NCI-H82 treated with DMSO at 0.1 percent for 48 hours (cell line): ENCODE measurements around the gene AKR1C2.
"Not testable (repeated sequence)": the region's sequence is repeated elsewhere in the genome, so short reads cannot be mapped to it uniquely, and the experiment has no call there.

Experiments used
- DNase-seq: peaks from one replicate; lab custom pipeline; 2025; ENCODE audit not compliant: unreplicated experiment; lab: John Stamatoyannopoulos, UW

Gene AKR1C2

DNA sequence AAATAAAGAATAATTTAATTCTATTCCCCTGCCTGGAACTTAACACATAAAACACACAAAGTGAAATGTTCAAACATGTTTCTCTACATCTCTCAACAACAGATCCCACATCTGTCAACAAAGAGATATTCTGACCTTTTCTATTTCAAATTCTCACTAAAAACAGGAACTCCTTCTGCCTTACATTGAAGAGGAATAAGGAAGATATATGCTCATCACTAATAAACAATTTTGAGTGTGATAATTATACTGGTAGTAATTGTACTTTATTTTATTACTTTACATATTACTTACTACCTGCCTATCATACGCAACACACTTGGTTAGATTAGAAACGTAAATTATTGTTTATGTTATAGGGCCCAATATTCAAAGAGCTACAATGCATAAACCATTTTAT lies 13.4 kb downstream of the AKR1C2 start:
- DNase-seq: no peak

DNA sequence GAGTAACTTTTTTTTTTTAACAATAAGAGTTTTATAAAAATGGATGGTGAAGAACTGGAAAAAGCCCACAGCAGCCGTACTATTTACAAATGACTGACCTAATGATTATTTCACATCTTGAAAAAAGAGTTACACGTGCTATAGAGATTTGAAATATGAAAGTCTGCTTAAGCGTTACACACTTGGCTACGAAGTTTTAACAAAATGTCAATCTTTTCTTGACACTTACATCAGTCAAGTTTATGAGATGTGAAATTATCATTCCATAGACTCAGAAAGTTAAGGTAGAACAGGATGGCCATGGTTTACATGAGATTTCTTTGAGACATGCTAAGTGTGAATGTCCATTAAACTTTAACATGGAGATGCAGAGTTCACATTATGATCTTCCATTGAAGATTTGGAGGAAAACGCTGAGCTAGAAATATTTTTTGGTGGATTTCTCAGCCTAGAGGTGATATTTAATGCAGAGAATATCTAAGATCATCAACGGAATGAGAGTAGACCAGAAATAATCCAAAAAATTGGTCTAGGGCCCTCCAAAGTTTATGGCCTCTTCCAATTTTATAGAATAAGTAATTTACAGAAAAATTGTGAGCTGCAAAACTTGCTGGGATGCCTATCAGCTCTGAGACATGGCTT lies 15.5 kb downstream of the AKR1C2 start:
- DNase-seq: not testable (repeated sequence)

DNA sequence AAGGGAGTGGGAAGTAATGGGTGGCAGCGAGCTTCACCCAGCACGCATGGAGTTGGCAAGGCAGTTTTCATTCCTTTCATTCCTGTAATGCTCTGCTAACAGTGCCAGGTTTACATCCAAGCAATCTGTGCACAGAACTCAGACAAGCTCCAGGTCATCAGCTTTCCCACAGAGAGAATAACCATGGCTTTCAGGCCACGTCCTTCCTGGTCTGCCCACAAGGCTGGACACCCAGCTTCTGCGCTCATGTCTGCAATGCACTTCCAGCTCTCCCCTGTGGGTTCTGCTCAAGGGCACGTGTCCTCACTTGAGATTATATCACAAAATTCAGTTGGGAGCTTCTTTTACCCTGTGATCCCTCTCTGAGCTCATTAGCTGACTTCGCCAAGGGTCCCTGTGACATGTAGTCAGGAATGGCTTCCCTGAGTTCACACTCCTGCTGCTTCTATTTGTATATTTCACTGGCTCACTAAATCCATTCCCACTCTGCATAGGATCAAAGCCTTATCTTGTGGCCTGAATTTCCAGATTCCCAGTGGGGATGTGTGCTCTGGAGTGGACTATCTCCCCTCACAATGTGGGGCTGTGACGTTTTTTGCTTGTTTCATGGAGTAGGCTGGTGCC lies 18.6 kb downstream of the AKR1C2 start:
- no peak for DNase-seq

DNA sequence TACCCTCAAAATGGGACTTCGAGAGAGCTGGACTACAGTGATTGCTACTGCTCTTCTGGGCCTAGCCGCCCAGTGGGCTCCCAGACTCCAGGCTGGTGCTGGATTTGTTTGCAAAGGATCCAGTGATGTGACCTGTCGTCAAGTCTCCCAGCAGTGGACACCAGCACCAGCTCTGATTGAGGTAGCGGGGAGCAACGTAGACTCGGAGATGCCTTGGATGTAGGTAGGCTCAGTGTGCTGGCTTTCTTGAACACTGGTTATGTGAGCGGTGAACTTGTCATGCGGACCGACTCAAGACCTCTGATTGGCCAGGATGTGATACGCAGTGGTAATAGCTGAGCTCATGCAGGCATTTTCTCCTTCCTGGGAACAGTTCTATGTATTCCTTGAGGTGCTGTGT lies 19.4 kb downstream of the AKR1C2 start:
- no peak for DNase-seq

DNA sequence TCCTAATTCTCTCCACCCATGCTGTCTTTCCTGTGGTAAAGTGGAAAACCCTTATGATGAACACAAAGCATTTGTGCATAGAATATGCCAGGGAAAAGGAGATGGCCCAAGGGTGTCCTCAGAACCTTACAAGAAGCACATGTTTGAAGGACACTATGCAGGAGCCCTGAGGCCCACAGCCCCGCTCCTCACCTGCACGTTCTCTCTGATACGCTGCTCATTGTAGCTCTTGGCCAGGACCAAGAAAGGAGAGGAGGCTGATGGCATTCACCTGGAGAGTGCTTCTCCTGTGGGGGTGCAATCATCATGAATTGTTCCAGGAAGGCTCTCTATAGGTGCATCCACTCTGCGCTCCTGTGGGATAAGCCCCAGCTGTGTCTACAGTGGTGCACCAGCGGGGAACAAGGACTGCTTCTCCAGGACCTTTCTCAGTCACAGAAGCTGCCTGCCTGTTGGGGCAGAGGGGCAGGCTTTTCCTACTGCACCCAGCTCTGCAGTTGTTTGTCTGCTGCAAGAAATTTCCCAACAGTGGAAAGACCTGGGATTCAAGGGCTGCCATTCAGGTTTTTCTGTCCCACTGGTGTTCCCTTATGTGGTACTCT lies 19.9 kb downstream of the AKR1C2 start:
- no peak for DNase-seq

DNA sequence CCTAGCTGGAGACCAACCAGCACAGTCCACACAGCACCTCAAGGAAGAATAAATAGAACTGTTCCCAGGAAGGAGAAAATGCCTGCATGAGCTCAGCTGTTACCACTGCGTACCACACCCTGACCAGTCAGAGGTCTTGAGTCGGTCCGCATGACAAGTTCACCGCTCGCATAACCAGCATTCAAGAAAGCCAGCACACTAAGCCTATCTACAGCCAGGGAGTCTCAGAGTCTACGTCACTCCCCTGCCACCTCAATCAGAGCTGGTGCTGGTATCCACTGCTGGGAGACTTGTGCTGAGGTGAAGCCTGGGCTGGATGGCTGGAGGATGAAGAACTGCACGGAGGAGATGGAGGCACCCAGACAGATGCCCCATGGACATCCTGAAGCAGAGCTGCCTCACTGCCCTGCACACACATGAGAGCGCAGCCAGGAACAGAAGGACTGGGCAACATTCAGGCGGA lies 20.9 kb downstream of the AKR1C2 start:
- no peak for DNase-seq

DNA sequence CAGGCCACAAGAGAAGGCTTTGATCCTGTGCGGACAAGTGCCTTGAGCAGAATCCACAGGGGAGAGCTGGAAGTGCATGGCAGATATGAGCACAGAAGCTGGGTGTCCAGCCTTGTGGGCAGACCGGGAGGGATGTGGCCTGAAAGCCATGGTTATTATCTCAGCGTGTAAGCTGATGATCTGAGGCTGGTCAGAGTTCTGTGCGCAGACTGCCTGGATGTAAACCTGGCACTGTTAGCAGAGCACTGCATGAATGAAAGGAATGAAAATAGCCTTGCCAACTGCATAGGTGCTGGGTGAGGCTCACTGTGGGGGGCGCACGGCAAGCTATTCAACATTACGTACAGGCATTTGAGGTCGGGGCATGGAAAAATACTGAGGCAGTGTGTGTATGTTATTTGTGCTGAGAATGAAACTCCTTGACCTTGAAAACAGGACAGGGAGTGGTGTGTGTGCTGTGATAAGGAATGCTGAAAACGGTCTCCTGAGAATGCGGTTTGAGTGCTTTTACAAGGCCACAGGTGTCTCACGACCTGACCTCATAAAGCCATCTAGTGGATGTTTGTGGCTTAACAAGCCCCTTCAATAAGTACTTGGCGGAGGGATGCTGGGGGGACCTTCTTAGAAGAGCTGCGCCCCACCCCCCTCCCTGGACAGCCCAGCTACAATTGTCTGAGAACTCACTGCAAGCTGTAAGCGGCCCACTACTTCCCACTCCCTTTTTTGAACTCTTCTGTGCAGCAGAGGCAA lies 21.8 kb downstream of the AKR1C2 start:
- DNase-seq: no peak

DNA sequence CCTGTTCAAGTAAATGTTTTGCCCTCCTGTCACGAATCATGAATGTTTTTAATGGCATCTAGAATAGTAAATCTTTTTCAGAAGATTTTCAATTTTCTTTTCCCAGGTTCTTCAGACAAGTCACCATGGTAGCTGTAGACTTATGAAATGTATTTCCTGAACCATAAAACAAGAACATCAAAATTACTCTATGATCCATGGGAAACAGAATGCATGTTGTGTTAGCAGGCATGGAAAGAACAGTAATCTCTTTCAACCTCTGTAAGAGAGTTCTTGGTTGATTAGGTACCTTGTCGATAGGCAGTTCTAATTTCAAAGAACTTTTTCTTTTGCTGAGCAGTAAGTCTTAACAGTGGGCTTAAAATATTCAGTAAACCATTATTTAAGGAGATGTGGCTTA lies 22.9 kb downstream of the AKR1C2 start:
- DNase-seq: no peak

DNA sequence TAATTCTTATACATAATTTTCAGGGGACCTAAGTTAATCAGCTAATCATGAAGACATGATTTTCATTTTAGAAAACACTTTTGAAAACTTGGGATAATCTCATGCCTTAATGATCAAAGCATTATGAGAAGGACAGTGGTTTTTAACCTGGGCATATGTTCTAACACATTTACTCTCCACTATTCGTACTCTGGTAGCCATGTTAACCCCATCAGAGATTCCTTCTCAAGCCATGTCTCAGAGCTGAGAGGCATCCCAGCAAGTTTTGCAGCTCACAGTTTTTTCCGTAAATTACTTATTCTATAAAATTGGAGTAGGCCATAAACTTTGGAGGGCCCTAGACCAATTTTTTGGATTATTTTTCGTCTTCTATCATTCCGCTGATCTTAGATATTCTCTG lies 24.8 kb downstream of the AKR1C2 start:
- no peak for DNase-seq

DNA sequence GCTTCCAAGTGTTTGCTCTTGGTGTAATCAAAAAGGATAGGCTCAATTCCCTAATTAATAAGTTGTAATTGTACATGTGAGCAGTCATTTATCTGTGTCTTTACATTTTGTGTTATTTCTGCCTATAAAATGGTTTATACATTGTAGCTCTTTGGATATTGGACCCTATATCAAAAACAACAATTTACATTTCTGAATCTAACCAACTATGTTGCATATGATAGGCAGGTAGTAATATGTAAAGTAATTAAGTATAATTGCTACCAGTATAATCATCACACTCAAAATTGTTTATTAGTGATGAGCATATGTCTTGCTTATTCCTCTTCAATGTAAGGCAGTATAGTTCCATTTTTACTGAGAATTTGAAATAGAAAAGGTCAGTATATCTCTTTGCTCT lies 26.6 kb downstream of the AKR1C2 start:
- DNase-seq: no peak

DNA sequence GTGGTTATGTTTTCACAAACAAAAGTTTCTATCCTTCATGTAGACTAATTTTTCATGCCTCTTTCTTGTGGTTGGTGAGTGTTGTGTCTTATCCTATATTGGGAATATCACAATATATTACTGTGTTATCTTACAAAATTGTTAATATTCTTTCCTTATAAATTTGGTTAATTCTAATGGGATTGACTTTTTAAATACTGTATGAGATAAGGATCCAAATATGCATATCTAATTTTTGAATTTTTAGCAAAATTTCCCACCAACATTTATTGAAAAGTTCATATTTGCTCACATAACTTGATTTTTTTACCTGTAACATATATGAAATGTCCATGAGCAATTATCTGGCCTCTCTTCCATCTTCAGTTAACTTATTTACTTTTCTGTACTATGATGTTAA lies 29.3 kb downstream of the AKR1C2 start:
- not testable (repeated sequence) for DNase-seq

DNA sequence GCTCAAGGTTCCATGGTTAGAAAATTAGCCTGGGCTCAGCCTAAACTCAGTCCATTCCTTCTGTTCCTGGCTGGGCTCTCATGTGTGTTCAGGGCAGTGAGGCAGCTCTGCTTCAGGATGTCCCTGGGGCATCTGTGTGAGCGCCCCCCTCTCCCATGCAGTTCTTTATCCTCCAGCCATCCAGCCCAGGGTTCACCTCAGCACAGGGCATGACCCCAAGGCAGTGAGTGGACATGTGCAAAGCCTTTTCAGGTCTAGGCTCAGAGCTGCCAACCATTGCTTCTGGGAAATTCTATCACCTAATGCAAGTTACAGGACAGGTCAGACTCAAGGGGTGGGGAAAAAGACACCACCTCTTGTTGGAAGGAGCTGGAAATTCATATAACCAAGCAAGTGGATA lies 30.4 kb downstream of the AKR1C2 start:
- DNase-seq: not testable (repeated sequence)

DNA sequence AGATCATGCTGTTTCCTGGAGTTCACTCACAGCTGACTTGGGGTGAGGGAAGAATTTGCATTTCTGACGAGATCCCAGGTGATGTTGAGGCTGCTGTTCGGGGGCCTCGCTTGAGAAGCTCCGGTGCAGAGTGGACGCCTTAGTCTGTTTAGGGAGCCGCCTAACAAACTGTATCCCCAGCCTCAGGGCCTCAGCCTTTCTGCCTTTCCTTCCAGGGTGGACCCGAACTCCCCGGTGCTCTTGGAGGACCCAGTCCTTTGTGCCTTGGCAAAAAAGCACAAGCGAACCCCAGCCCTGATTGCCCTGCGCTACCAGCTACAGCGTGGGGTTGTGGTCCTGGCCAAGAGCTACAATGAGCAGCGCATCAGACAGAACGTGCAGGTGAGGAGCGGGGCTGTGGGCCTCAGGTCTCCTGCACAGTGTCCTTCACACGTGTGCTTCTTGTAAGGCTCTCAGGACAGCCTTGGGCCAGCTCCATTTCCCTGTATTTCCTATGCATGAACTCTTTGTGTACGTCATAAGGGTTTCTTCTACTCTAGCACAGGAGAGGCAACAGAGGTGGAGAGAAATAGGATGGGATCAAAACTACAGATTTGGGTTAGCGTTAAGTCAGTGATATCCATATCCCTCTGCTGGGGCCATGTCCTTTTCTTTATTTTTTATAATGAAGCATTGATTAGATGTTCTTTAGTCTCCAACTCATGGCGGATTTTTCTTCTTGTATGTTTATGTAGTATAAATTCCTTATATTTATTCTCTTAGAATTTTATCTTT lies 31.1 kb downstream of the AKR1C2 start:
- not testable (repeated sequence) for DNase-seq

DNA sequence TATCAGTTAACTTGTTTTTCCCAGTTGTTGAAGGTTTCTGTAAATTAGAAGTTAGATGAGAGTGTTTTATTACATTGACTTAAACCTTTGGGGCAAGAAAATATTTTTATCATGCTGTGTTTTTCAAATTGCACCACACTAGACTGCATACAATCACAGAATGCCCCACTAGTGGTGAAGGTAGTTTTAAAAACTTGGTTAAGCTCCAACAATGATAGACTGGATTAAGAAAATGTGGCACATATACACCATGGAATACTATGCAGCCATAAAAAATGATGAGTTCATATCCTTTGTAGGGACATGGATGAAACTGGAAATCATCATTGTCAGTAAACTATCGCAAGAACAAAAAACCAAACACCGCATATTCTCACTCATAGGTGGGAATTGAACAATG lies 33.3 kb downstream of the AKR1C2 start:
- DNase-seq: not testable (repeated sequence)

DNA sequence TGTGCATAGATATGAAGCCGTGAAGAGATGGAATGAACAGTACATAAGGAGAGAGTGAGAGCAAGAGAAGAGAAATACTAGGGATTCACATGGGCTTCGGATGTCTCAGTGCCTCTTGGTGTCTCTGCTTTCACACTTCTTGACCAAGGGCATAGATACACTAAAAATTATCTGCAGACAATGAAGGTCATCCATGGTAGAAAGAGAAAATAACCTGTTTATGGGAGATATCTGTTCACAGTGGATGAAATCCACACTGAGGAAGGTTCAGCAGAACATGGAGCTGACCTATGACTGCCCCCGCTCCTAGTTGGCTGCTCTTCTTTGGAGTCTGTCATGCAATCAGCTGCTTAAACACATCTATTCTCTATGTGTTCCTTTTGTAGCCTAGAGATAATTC lies 34.4 kb downstream of the AKR1C2 start:
- not testable (repeated sequence) for DNase-seq

DNA sequence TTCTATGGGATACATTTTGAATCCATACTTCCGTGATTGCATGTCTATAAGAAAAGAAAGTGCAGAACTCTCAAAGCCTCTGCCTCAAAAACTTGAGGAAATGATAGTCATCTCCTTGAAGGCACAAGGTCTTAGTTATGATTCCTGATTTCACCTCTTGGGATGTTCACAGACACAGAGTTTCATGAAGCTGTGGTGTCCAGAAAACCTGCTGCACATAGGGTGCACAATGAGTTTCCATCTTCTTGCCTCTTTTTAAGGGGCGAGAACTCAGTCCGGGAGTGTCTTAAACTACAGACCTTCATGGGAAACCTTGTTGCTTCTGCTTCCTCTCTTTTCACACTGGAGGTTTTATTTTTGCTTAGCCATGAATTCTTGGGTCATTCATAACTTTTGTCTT lies 36.5 kb downstream of the AKR1C2 start:
- not testable (repeated sequence) for DNase-seq

DNA sequence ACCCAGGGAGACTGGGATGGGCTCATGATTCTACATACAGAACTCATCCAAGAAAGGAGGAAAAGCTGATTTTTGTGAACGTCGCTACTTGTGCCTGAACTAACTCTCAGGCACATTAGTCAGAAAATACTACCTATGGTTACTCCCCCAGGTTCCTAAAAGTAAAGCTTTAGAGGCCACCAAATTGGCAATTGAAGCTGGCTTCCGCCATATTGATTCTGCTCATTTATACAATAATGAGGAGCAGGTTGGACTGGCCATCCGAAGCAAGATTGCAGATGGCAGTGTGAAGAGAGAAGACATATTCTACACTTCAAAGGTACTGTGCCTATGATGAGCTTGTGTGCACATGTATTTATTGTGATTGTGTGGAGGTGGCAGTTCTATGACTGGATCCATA lies 37.9 kb downstream of the AKR1C2 start:
- not testable (repeated sequence) for DNase-seq

DNA sequence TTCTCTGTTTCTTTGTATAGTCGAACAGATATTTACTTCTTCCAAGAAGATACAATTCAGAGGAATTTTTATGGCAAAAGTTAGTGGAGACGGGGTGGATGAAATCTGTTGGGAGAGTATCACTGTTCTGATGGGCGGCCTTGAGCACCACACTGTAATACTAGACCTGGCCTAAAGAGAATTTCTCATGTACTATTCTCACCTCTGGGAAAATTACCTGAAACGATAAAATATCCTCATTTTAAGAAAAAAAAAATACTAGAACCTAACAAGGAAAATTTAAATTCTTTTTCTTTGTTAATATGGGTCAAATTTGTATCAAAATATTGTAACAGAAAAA lies 39.9 kb downstream of the AKR1C2 start:
- not testable (repeated sequence) for DNase-seq

DNA sequence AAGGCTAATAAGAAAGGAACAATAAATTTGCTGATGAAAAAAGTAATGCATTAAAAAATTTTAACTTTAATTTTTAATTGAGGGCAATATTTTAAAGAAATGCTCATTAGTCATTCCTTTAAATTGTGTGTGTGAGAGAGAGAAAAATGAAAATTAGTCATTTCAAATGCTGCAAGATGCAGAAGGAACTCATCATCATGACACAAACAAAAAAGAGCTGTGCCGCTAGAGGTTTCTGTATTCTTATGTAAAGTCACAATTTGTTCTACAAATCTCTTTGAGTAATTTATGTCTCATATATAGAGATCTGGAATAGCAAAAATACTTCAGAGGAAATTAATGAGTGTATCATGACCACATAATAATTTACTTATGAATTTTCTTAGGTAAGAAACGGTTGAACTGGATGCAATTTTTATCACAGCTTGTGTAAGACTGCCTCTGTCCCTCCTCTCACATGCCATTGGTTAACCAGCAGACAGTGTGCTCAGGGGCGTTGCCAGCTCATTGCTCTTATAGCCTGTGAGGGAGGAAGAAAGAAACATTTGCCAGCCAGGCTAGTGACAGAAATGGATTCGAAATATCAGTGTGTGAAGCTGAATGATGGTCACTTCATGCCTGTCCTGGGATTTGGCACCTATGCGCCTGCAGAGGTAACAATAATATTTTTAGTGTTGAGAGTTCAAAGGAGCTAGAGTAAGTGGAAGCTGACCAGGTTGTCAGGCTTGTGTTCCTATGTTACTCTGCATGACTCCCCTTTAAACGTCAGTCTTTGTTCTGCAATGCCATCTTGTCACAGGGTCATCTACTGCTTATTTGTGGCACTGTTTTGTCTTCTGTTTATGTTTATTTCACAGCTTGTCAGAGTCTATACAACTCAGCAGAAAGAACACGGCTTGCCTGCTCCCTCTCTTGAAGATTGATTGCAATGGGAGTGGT lies 40.5 kb downstream of the AKR1C2 start, which contains the start of gene AKR1C1:
TSS of gene AKR1C1 (plus strand) at position 540 of the 939 bp plus-strand sequence. CDS start at position 570, 30 bp downstream.
- not testable (repeated sequence) for DNase-seq

DNA sequence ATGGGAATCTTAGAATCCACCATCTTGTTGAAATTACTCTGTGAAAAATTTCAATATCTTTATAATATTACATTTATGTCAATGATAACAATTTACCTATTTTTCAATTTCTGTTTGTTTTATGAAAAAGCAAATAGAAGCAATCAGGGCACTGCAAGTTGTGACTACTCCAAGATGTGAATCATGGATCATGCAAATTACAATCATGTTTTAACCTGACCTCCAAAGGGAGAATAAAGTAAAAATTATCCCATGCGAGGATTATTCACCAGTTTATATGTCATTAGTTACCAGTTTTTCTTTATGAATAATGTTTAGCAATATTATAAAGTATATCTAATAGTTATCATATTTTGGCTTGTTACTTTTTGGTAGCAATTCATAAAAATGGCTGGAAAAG lies 41.3 kb downstream of the AKR1C2 start:
- not testable (repeated sequence) for DNase-seq
